Activated CD8-positive, alpha-beta memory T cell treated with anti-CD3 and anti-CD28 coated beads, Interleukin-2, amount 50 U/mL, for 4 hours (primary cell): ENCODE results near the gene HIGD2A.
"Not testable (repeated sequence)": the region's sequence is repeated elsewhere in the genome, so short reads cannot be mapped to it uniquely, and the experiment has no call there.

ENCODE experiments used
- DNase-seq: peaks from one replicate; pipeline ENCODE4 v3.0.0-alpha.2; 2020

HIGD2A gene

DNA sequence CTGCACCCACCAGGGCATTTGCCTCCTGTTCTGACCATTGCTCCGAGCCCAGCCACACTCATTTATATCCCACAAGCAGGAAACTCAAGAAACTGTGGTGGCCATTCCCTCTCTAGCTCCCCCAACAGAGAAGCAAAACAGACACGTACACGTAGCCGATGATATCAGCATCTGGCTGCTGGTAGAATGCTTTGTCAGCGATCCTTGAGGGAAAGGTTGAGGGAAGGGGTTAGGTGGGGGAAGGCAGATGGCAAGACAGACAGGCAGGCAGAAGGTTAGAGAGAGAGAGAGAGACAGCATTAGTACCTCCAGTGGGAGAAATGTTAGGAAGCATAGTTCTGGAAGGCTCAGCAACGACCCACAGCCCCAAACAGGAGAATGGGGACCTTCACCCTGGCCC lies 7.8 kb downstream of the HIGD2A start:
- no peak for DNase-seq

DNA sequence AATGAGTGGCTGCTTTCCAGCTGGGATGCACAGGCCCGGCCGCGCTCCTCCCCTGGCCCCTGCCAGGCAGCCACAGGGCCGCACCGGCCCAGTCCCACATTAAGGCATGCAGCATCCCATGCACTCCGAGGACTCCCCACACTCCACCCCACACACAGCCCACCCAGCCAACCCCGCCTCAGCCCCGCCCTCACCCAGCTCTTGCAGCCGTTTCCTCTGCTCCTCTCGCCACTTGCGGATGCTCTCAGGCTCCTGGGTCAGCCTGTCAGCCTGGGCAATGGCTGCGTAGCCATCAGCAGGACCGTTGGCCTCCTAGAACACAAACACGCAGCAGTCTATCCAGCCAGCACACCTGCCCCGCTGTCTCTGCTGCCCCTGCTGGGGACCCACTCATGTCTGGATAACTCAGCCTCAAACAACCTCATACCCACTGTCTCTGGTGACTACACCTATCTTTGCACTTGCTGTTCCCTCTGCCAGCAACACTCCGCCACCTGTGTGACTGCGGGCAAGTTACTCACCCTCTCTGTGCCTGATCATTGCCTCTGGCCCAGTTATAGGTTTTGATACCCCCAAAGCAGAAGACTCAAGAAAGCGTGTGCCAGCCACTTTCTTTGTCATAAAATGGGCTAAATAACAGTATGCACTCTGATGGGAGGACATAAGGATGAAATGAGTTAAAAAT lies 9.3 kb downstream of the HIGD2A start:
- DNase-seq = no peak

DNA sequence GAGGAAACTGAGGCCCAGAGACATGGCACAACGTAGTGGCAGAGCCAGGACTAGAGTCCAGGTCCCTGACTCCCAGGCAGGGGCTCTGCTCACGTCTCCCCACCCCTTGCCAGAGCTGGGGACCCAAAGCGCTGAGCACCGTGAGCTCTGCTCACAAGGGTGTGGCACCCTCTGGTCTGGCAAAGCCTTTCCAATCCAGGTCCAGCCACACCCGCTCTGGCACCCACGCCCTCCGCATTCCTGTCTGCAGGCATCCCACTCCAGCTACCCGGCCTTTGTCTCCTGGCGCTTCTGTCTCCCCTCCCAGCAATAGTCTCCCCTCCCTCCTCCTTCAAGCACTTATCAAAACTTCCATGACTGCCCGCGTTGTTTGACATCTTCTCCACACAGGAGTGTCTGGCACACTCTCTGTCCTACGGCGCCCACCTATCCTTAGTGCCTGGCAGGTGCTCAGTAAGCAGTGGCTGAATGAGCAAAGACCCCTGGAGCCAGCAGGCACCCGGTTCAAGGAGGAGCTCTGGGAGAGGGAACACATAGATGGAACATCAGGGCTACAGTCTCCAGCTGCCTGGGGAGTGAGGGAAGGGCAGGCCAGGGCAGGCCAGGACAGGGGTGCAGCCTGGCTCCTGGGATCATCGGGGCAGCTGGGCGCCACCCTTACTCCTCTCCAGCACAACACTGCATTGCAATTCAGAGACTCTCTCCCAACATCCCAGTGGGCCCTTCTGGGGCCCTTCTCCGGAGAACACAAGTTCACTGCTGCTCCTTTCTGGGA lies 12.0 kb downstream of the HIGD2A start:
- DNase-seq = no peak

DNA sequence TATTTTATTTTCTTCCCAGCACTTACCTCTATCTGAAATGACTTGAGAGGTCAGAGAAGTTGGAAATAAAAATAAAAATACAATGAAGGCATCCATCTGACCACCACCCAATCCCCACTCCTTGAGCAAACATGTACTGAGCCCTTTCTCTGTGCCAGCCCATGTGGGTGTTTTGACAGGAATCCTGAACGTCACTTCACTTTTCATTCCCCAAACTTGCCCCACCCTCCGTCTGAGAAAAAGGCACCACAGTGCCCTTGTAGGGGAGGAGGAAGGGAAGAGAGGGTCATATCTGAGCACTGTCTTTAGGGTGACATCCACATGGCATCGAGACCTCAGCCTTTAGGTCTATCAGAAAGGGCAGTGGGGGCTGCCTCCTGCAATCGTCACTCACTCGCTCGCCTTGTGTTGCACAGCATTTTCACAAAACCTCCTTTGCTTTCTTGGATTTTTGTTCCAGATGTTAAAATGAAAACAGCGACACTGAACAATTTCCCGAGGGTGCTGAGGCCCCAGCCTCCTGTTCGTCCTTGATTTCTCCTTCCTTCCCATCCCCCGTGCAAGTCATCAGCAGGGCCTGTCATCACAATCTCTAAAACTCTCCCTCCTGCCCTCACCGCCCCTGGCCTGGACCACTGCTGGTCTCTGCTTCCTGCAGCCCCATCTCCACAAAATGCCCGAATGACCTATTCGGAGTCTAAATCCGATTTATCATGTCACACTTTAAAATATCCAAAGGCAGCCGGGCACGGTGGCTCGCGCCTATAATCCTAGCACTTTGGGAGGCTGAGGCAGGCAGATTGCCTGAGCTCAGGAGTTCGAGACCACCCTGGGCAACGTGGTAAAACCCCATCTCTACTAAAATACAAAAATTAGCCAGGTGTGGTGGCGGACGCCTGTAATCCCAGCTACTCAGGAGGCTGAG lies 13.0 kb downstream of the HIGD2A start:
- DNase-seq = no peak

DNA sequence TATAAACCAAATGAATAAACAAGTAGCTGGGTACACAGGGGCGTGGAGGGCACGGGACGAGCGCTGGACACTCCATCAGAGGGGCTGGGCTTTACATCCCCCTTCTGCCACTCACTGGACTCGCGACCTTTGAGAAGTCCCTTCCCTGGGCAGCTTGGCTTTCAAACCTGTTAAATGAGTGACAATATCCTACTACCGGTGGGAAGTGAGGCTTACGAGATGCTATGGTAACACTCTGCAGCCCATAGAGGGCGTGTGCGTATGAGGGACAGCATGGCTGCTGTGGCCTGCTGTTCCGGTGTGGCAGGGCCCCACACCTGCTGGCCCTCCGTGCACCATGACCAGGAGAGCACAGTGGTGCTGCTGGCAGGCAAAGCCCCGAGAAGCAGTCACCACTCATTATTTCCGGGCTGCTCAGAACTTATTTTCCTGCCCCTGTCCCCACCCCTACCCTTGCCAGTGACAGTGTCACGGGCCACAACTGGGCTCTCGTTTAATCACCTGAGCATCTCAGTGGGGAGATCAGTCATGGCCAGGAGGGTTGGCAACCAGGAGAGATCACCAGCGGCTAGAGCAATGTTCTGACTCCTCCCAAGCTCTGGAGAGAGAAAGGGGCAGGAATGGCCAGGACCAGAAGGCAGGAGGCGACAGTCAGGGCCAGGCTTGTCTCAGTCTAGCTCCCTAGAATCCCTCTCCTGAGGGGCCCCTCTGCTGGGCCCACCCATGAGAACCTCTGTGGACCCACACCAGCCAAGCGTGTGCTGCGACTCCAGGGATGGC lies 17.3 kb downstream of the HIGD2A start:
- no peak for DNase-seq

DNA sequence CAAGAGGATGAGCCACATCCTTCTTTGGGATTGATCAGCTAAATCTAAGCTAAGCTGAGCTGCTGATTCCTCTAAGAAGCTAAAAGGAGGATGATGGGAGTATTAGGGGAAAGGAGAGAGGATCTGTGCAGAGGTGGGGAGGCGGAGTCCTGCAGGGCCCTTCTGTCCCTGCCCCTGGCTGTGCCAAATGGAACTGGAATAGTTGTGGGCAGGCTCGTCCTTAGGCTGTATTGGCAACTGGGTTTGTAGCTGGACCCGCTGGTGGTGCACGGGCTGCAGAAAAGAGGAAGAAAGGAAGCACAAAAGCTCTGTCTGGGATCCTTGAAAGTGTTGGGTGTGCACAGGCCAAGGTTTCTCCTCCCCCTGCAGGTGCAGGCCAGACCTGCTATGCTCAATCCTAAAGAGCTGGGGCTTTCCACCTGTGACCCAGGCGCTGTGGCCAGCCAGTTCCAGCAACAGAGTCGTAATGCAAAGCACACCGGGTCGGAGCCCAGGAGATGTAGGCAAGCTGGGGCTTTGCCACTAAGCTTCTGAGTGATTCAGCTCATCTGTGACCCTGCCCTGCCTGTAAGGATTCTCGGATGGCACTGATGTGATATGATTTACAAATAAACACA lies 18.0 kb downstream of the HIGD2A start:
- no peak for DNase-seq

DNA sequence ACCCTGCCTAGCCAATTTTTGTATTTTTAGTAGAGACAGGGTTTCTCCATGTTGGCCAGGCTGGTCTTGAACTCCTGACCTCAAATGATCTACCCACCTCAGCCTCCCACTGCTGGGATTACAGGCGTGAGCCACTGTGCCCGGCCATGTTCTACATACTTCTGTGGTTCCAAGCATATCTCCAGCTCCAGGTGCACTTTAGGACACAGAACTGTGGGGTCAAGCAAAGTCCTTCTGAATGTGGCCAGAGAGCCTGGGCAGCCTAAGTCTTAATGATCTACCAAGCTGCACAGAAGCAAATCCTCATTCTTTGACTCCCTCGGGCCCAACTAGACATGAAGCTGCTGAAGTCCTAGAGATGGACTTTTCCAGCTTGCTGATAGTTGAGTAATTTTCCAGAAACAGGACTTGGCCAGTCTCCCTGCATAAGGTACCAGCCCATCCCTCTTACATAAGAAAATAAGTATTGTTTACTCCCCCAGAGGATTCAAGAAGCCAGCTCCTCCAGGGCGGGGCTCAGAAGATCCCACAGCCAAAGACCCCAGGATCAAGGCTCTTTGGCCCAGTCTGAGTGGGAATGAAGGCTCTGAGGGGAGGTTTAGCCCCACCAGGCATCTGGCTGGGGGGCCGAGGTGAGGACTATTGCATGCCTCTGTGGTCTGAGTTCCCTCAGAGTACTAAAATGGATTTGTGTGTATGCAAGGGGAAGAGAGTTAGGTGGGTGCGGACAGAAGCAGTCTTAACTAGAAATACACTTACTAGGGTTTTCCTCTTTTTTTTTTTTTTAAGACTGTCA lies 19.1 kb downstream of the HIGD2A start:
- DNase-seq = no peak

DNA sequence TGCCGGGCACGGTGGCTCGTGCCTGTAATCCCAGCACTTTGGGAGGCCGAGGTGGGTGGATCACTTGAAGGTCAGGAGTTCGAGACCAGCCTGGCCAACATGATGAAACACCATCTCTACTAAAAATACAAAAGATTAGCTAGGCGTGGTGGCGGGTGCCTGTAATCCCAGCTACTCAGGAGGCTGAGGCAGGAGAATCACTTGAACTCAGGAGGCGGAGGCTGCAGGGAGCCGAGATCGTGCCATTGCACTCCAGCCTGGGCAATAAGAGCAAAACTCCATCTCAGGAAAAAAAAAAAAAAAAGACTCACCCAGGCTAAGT lies 19.7 kb downstream of the HIGD2A start:
- not testable (repeated sequence) for DNase-seq

DNA sequence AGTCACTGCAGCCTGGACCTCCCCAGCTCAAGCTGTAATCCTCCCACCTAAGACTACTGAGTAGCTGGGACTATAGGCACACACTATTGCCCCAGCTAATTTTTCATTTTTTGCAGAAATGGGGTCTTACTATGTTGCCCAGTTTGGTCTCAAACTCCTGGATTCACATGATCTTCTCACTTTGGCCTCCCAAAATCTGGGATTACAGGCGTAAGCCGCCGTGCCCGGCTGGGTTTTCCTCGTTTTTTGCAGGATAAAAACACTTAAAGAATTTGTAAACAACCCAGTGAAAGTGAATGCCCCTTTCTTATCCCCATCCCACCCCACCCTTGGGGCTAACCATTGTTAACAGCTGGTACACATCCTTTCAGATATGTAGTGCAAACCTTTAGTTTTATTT lies 20.0 kb downstream of the HIGD2A start:
- DNase-seq = no peak

DNA sequence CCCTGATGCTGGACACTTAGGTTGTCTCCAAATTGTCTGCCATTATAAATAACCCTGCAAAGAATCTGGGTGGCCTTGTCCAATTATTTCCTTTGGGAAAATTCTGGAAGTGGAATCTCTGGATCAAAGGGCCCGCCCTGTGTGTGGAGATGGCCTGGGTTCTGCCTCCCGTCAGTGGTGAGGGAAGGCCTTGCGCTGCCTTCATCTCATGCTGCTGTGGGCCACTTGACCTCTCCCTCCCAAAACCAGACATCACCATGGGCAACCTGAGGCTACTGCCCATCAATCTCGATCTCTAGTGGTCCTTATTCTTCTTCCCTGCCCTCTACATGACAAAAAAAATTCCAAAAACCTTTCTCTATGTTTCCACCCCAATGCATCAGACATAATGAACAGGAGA lies 21.2 kb downstream of the HIGD2A start:
- no peak for DNase-seq

DNA sequence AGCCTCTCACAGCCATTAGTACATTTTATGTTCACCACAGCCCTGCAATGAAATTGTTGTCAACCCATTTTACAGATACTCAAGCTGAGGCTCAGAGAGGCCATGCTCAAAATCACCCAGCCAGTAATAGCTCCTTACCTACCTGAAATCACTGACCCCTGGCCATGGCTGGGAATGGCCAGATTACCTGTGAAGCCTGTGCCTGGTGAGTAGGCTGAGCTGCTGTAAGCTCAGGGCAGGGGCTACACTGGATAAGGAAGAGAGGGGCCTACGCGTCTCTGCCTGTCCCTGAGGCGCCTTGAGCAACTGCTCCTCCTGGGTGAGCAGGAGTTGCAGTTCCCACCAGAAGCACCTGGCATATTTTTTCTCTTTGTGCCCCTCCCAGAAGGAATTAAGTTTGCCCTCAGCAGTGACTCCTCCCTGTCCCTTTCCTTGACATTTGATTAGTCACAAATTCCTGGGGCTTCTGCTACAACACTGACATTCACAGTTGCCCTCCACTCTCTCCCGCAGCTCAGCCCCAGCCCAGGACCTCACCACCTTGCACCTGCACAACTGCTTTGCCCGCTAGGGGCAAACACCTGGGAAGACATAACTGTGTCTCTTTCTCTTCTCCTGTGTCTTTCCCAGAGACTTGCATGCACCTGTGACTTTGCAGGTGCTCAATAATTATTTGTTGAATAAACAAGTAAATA lies 22.1 kb downstream of the HIGD2A start:
- DNase-seq = no peak

DNA sequence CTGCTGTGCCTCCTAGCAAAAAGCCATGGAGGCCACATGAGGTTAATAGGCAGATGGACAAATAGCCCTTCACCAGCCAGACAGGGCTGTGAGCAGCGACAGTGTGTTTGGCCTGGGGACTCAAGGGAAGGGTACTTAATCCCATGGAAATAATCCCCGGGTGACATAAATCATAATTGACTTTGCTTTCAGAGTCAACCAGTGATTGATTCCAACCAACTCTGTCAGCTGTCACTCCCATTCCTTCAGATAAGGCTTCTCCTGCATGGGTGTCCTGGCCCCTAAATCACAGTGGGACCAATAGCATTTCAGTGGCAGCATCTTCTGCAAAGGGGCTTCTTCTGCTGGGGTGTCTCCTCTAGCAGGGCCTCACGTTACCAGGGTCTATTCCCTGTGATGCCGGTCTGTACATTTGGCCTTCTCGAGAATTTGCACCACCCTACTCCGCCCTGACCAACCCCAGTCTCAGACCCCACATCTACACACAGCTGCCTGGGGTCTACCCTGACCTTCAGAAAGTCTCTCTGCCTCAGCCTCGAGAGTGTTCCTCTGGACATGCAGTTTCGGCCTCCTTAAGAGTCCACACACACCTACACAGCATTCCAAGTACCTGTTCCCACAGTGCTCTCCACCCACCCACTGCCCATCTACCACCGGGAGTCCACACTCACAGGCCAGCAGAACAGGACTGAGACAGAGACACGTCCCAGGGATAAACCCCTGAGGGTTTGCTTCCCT lies 24.1 kb downstream of the HIGD2A start:
- DNase-seq = no peak

DNA sequence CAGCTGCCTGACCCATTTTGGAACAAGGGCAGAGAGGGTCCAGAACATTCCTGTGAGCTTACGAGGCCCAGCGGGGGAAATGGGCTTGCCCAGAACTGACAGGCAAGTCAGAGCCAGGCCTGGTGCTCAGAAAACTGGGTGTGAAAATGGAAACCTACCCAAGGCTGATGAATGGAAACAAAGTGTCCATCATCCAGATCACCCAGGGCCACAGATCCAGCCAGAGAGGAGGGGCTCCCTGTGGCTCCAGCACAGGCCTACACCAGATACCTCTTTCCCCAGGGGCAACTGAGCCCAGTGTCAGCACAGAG lies 24.7 kb downstream of the HIGD2A start:
- DNase-seq = no peak

DNA sequence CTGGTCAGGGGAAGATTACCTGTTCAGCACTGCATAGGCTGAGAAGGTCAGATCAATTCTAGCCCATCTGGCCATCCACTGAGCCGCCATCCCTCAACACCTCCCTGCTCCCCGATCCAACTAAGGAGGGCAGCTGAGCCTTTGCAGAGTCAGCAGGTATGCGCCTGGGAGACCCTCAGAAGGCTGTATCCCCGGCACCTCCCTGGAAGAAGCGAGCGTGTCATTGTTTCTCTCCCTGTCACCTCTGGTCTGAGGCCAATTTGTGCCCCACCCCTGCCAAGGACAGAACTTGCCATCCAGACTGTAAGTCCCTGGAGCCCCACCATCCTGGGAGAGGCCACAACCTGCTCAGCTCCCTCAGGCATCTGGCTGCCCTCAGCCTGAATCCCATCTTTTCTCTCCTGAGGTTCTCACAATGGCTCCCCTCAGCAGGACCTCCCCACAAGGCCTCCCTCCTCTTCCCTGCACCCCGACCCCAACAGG lies 25.2 kb downstream of the HIGD2A start:
- no peak for DNase-seq

DNA sequence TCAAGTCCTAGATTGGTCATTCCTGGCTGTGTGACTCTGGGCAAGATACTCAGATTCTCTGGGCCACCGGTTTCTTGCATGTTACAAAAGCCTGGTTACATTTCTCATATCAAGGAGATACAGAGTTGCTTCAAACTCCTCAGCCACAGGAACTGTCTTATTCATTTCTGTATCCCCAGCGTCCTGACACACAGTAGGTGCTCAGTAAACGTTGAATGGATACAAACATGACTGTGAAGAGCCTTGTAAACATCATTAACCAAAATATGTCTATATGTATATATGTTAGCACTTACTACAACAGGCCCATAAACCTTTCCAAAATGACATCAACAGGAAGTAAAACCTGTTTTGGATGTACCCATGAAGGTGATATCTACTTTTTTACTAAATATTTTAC lies 26.2 kb downstream of the HIGD2A start:
- no peak for DNase-seq

DNA sequence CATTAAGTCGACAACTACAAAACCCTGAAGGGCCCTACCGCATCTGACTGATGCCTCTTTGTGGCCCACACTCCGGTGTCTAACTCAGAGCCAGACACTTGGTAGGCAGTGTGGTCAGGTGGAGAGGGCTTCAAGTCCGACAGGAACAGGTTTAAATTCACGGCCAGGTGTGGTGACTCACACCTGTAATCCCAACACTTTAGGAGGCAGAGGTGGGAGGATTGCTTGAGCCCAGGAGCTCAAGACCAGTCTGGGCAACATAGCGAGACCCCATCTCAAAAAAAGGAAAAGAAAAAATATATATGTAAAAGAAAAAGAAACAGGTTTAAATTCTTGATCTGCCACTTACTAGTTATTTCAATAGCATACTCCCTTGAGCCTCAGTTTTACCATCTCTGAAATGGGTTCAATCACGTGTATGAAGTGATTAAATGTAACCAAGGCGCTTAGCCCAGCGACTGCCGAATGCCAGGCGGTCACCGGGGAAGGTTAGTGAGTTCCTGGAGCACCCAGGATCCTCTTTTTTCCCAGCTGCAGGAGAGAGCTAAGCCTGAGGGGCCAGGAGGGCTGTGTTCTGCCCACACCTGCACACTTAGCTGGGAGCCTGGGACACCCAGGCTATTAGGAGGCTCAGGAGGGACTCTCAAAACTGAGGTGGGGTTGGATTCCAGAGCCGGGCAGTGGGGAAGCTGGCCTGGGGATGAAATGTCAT lies 26.8 kb downstream of the HIGD2A start:
- DNase-seq = no peak

DNA sequence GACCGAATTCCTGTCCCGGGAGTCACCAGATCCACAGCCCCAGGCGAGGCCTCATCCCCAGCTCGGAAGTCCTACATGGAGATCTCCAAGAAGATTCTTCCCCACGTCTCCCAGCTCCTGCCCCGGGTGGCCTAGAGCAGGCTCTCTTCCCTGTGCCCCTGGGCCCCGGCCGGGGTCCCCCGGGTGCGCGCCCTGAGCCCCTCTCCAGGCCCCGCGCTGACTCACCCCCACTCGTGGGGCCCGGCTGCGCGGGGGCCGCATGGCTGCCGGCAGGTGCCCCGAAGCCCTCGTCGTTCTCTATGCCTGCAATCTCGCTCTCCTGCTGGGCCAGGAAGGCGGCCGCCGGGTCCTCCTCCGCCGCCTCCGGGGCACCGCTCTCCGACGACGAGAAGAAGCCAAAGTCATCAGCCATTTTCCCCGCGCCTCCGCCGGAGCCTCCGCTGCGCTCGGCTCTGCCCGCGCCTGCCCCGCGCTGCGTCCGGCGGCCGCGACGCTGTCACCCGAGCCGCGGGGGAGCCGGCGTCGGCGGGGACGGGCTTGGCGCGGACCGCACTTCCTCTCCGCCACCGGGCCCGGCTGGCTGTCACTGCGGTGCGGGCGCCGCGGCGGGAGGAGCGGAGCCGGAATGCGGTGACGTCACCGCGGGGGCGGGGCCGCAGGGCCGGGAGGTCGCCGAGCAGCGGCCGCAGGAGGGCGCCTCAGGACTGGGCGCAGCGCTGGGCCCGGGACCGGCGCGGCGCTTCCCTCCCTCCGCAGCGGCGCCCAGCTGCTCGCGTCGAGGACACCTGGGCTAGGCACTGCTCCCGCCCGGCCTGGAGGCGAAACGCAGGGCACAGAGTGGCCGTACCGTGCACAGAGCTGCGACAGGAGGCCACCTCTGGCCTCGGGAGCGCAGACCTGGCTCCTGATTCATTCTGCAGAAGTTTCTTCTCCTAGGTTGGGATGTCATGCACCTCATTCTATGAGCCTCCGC lies 27.7 kb downstream of the HIGD2A start, which contains the start of gene CLTB:
Gene CLTB, minus strand, starts transcription at position 588 of the 973 bp plus-strand sequence. Its CDS starts 176 bp downstream, at position 412.
- peak; percentile 93 for DNase-seq

DNA sequence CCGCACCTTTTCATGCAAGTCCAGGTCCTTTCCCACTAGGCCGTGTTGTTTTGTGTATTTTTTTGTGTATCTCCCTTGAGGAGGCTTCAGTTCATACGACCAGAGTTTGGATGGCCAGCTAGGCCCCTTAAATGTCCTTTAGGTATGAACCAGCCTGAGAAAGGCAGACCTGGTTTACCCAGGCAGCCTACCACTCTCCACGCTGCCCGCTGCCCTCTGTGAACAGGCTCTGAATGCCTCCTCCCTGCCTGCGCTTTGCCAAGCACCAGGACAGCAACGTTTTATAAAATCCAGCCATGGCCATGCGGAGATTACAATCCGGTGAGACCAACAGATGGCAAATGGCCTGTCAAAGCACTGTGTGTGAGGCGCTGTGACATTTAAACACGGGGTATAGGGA lies 28.4 kb downstream of the HIGD2A start:
- no peak for DNase-seq
